GM21825 (cell line): ENCODE measurements around the gene ZNF831.

Source experiments
- ATAC-seq: cut with Tn5 transposase; IDR thresholded peaks from one replicate; pipeline ENCODE4 v1.9.1; 2021; ENCODE audit warnings: mild to moderate bottlenecking, moderate library complexity; ENCODE audit not compliant: unreplicated experiment

Gene ZNF831

GRCh38 chr20:59163631-59164530 lies at the start of gene ZNF831:
Gene ZNF831 (plus strand): TSS chr20:59163821. CDS start chr20:59191020, 27,199 bp downstream.
- peak; percentile 42 for ATAC-seq

GRCh38 chr20:59117526-59117925 lies 46.1 kb upstream of the ZNF831 start:
- no peak for ATAC-seq

- ATAC-seq: no peak
Observed at GRCh38 chr20:59118855-59119254, 44.8 kb upstream of the ZNF831 start.

GRCh38 chr20:59120491-59120890 lies 43.1 kb upstream of the ZNF831 start:
- no peak for ATAC-seq

GRCh38 chr20:59120919-59121318 lies 42.7 kb upstream of the ZNF831 start:
- no peak for ATAC-seq

GRCh38 chr20:59121714-59122565 lies 41.7 kb upstream of the ZNF831 start:
- ATAC-seq: no peak

- ATAC-seq: no peak
Observed at GRCh38 chr20:59122566-59122919, 41.1 kb upstream of the ZNF831 start.

- no peak for ATAC-seq
Observed at GRCh38 chr20:59123011-59123677, 40.5 kb upstream of the ZNF831 start.

GRCh38 chr20:59123678-59124255 lies 39.9 kb upstream of the ZNF831 start:
- ATAC-seq: no peak

- no peak for ATAC-seq
Observed at GRCh38 chr20:59124296-59125029, 39.2 kb upstream of the ZNF831 start.

GRCh38 chr20:59125332-59125731 lies 38.3 kb upstream of the ZNF831 start:
- ATAC-seq: no peak

- ATAC-seq: no peak
Observed at GRCh38 chr20:59125836-59126235, 37.8 kb upstream of the ZNF831 start.

- ATAC-seq: no peak
Observed at GRCh38 chr20:59127839-59128238, 35.8 kb upstream of the ZNF831 start.

GRCh38 chr20:59131551-59132285 lies 31.9 kb upstream of the ZNF831 start:
- ATAC-seq: no peak

GRCh38 chr20:59134182-59134581 lies 29.4 kb upstream of the ZNF831 start:
- ATAC-seq: no peak

- ATAC-seq: no peak
Observed at GRCh38 chr20:59135093-59135492, 28.5 kb upstream of the ZNF831 start.

GRCh38 chr20:59136027-59136426 lies 27.6 kb upstream of the ZNF831 start:
- ATAC-seq: no peak

- ATAC-seq: no peak
Observed at GRCh38 chr20:59137532-59137931, 26.1 kb upstream of the ZNF831 start.

- no peak for ATAC-seq
Observed at GRCh38 chr20:59138114-59138748, 25.4 kb upstream of the ZNF831 start.
